B cell (primary cell): ENCODE data around the gene CACNA1D.

Experiments used
- CTCF ChIP-seq: fragments of 200-600 bp; IDR thresholded peaks from one replicate; pipeline ENCODE4 v1.8.0; 2022; ENCODE audit warnings: antibody characterized with exemption, mild to moderate bottlenecking
- EZH2 ChIP-seq: IDR thresholded peaks from 2 replicates; pipeline ENCODE4 v1.6.1; 2012; ENCODE audit warnings: borderline replicate concordance, low read depth, mild to moderate bottlenecking, moderate library complexity, low read length; ENCODE audit not compliant: insufficient read depth, poor library complexity, severe bottlenecking

GRCh38 chr3:53670721-53671120 is 176.3 kb downstream of the CACNA1D start:
- no peak for TF ChIP-seq CTCF
- no peak for TF ChIP-seq EZH2
